HG03196 (cell line): ENCODE data around the gene ANO1.

ENCODE experiments used
- ATAC-seq: cut with Tn5 transposase; IDR thresholded peaks from one replicate; pipeline ENCODE4 v1.9.1; 2021; ENCODE audit not compliant: unreplicated experiment

The ANO1 gene

DNA sequence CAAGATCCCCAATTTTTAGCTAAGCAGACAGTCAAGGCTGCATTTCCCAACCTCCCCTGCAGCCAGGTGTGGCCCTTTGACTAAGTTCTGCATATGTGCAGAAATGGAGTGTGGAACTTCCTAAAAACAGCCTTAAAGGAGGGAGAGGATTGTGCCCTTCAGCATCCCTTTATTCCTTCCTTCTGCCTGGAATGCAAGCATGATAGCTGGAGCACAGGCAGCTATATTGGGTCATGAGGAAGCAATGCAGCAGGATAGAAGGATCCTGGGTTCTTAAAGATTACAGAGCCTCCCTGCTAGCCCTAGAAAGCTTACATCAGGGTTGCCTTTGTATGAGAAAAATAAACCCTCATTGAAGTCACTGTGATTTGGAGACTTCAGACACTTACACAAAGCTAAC, 154.9 kb downstream of the ANO1 start:
- ATAC-seq: no peak

DNA sequence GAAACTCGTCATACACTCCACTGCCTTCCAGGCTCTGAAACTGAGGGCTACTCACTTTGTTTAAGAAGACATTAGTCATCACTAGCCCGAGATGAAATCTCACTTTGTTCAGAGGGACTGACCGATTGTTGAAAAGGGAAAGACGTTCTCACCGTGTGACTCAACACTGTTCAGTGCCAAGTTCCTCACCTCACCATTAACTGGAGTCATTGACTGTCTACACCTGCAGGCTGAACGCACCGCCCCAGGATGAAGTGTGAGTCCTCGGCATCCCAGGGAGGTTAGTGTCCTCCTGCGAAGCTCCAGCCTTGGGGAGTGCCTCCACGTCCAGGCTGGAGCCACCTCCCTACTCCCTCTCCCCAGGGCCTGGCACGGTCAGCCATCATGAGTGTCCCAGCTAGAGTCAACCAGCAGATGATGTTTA, 155.4 kb downstream of the ANO1 start:
- ATAC-seq: no peak

DNA sequence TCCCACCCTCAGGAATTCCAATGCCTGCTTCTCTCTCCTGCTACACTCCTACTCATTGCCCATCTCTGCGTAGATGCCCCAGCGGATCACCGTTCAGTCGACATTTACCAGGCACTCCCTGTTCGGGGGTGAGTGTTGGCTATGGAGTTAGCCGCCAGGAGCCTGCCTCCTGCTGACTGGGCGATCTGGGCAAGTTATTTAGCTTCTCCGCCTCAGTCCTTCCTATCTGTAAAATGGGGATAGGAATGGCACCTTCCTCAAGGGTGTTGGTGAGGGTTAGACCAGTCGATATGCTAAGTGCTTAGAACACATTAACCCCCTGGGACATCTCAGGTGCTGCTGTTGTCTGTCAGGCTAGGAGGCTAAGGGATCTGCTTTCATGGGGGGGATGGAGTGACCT, 155.8 kb downstream of the ANO1 start:
- no peak for ATAC-seq
